GM12878 (cell line): Measurements from ENCODE around the gene MARCHF11. TPM values are rescaled to one million over a fixed set of nuclear protein-coding genes. Genes with fewer than 3 reads are reported as not detected.

Experiments
- ATAC-seq: fragments of 200-7000 bp; cut with Tn5 transposase; 3 replicates; pipeline ENCODE4 v1.9.1; 2020; ENCODE audit warnings: mild to moderate bottlenecking, moderate library complexity
- BruUV-seq: library from RNA; stranded (reverse); fragments of 400-500 nt; replicated peaks from 2 replicates; lab custom pipeline; 2021; lab: Mats Ljungman, UMichigan
- CTCF ChIA-PET: fragments of 300-600 bp; sonication (Branson Sonifier 250); formaldehyde crosslinking; extraction: SDS; loops from one replicate; lab custom pipeline; 2021; ENCODE audit warnings: inconsistent platforms; lab: Yijun Ruan, JAX
- POLR2A ChIA-PET: fragments of 350-600 bp; formaldehyde crosslinking; extraction: SDS; loops from one replicate; lab custom pipeline; 2021; ENCODE audit warnings: inconsistent platforms; lab: Charles Lee
- RAD21 ChIA-PET: fragments of 300-600 bp; sonication (Branson Sonifier 250); formaldehyde crosslinking; loops from one replicate; lab custom pipeline; 2023; ENCODE audit warnings: antibody characterized with exemption; ENCODE audit not compliant: unreplicated experiment; lab: Charles Lee
- SMC1A ChIA-PET: fragments of 300-600 bp; sonication (Branson Sonifier 250); formaldehyde crosslinking; loops from one replicate; lab custom pipeline; 2023; ENCODE audit not compliant: unreplicated experiment, uncharacterized antibody; lab: Charles Lee
- DNase-seq: peaks from one replicate; pipeline ENCODE4 v3.0.0-alpha.2; 2011; ENCODE audit warnings: low read depth, low spot score
- FAIRE-seq: peaks from 3 replicates; lab custom pipeline; 2011; peaks lifted over from hg19 to GRCh38; lab: Jason Lieb, UNC
- H2AFZ ChIP-seq: 2 replicates; pipeline ENCODE4 v1.6.0; 2011; ENCODE audit warnings: low read depth, low read length, control low read depth; ENCODE audit not compliant: control insufficient read depth
- H3K27ac ChIP-seq: 2 replicates; pipeline ENCODE4 v1.5.1; 2011; ENCODE audit warnings: control low read depth; ENCODE audit not compliant: control insufficient read depth, insufficient read depth
- H3K27me3 ChIP-seq, 2 experiments: replicated peaks in 1 of 2; 2 replicates each; pipeline versions ENCODE4 v1.6.0 to v1.6.1; 2011; ENCODE audit warnings: low read length in 1 of 2; ENCODE audit not compliant: control insufficient read depth in 2 of 2, insufficient read depth in 2 of 2
- H3K36me3 ChIP-seq, 2 experiments: 2 replicates each; pipeline ENCODE4 v1.5.1; 2011; ENCODE audit warnings: low read length in 1 of 2; ENCODE audit not compliant: control insufficient read depth in 2 of 2, insufficient read depth in 2 of 2
- H3K4me1 ChIP-seq: 2 replicates; pipeline ENCODE4 v1.6.1; 2011; ENCODE audit warnings: mild to moderate bottlenecking, low read length, moderate library complexity, mixed read lengths; ENCODE audit not compliant: control insufficient read depth, insufficient read depth
- H3K4me2 ChIP-seq: 2 replicates; pipeline ENCODE4 v1.6.0; 2011; ENCODE audit warnings: control low read depth; ENCODE audit not compliant: control insufficient read depth, insufficient read depth
- H3K4me3 ChIP-seq: fragments of 200-600 bp; sonication (generic); 2 replicates; pipeline ENCODE4 v1.5.1; 2016
- H3K79me2 ChIP-seq: 2 replicates; pipeline ENCODE4 v1.6.0; 2011; ENCODE audit warnings: low read length; ENCODE audit not compliant: control insufficient read depth, insufficient read depth
- H3K9ac ChIP-seq: 2 replicates; pipeline ENCODE4 v1.8.0; 2011; ENCODE audit warnings: low read length, control low read depth, mixed read lengths; ENCODE audit not compliant: control insufficient read depth, insufficient read depth
- H3K9me3 ChIP-seq: replicated peaks from 3 replicates; pipeline ENCODE4 v1.5.1; 2011; ENCODE audit warnings: mild to moderate bottlenecking, low read length; ENCODE audit not compliant: control insufficient read depth, insufficient read depth
- H4K20me1 ChIP-seq: 2 replicates; pipeline ENCODE4 v1.6.0; 2011; ENCODE audit not compliant: control insufficient read depth, insufficient read depth
- BCL11A ChIP-seq: IDR thresholded peaks from 2 replicates; pipeline ENCODE4 v1.6.1; 2011; ENCODE audit warnings: low read depth, low read length
- CBX3 ChIP-seq: fragments of 200-600 bp; sonication (generic); IDR thresholded peaks from 2 replicates; pipeline ENCODE4 v1.6.1; 2016; ENCODE audit warnings: low read depth, borderline replicate concordance
- CBX5 ChIP-seq: sonication (generic); IDR thresholded peaks from 2 replicates; pipeline ENCODE4 v1.6.1; 2016; ENCODE audit warnings: low read depth, moderate library complexity, mild to moderate bottlenecking, inconsistent platforms
- CHD1 ChIP-seq: IDR thresholded peaks from 2 replicates; pipeline ENCODE4 v1.6.1; 2012; ENCODE audit warnings: low read depth, low read length, improper control_type of control experiment
- CUX1 ChIP-seq: IDR thresholded peaks from 2 replicates; pipeline ENCODE4 v1.6.1; 2012; ENCODE audit warnings: improper control_type of control experiment, low read depth, low read length; ENCODE audit not compliant: insufficient replicate concordance
- HCFC1 ChIP-seq: fragments of 150-350 bp; IDR thresholded peaks from 2 replicates; pipeline ENCODE4 v1.6.1; 2014; ENCODE audit warnings: low read length
- JUND ChIP-seq: IDR thresholded peaks from 2 replicates; pipeline ENCODE4 v1.6.1; 2012; ENCODE audit warnings: low read depth, mild to moderate bottlenecking, low read length, improper control_type of control experiment, moderate library complexity
- MTA3 ChIP-seq: IDR thresholded peaks from 2 replicates; pipeline ENCODE4 v1.6.1; 2012; ENCODE audit warnings: low read length, inconsistent platforms, borderline replicate concordance
- POLR2A ChIP-seq: IDR thresholded peaks from 2 replicates; pipeline ENCODE4 v1.6.1; 2011; ENCODE audit warnings: low read depth, mild to moderate bottlenecking, low read length
- RAD51 ChIP-seq: fragments of 450-650 bp; IDR thresholded peaks from 2 replicates; pipeline ENCODE4 v1.6.1; 2016; ENCODE audit warnings: moderate library complexity, mild to moderate bottlenecking, inconsistent platforms
- RUNX3 ChIP-seq: IDR thresholded peaks from 2 replicates; pipeline ENCODE4 v1.6.1; 2012; ENCODE audit warnings: low read length, inconsistent platforms
- SMAD5 ChIP-seq: IDR thresholded peaks from 2 replicates; pipeline ENCODE4 v1.6.1; 2016; ENCODE audit warnings: antibody characterized with exemption, low read depth
- SRF ChIP-seq, 2 experiments: IDR thresholded peaks; 2 replicates each; pipeline ENCODE4 v1.6.1; 2011; ENCODE audit warnings: low read depth in 2 of 2, low read length in 2 of 2, mild to moderate bottlenecking in 1 of 2, moderate library complexity in 1 of 2
- ZNF622 ChIP-seq: fragments of 450-650 bp; IDR thresholded peaks from 2 replicates; pipeline ENCODE4 v1.6.1; 2017; ENCODE audit warnings: mild to moderate bottlenecking, inconsistent platforms
- in situ Hi-C: fragments of 300-500 bp; cut with MboI; formaldehyde crosslinking; loops from 9 replicates; pipeline ENCODE4 v1.14.3; 2018; ENCODE audit warnings: mixed read lengths
- intact Hi-C: fragments of 100-400 bp; cut with micrococcal nuclease; formaldehyde crosslinking; loops from one replicate; pipeline ENCODE4 v1.14.2; 2022; ENCODE audit not compliant: unreplicated experiment
- polyA plus RNA-seq, 11 experiments: library from polyadenylated mRNA; depleted of rRNA in 4 of 11; unstranded in 6 of 11; stranded (reverse) in 5 of 11; fragments of >200 nt; fragmentation: Nextera tagmentation in 4 of 11; fragmentation: Illumina TruSeq in 1 of 11; extraction: Ambion mirVana in 4 of 11; extraction: Trizol in 1 of 11; gene quantifications; 1 replicate in 1 of 11; 2 replicates in 10 of 11; pipeline versions ENCODE4 v1.2.1 to v1.2.3, GENCODE V29; 2011 to 2016; ENCODE audit warnings: inconsistent platforms in 2 of 11, missing spikeins in 2 of 11, low read depth in 1 of 11
- total RNA-seq, 4 experiments: library from RNA; depleted of rRNA in 3 of 4; stranded (reverse); fragments of >200 nt in 3 of 4; fragmentation: Illumina TruSeq in 1 of 4; extraction: Trizol in 1 of 4; gene quantifications; 2 replicates each; pipeline versions ENCODE4 v1.2.1 to v1.2.3, GENCODE V29; 2013 to 2021
- TF ChIP-seq, protein P1 (sequence below): fragments of 450-650 bp; IDR thresholded peaks from 2 replicates; pipeline ENCODE4 v1.6.1; 2017; ENCODE audit warnings: mild to moderate bottlenecking, moderate library complexity
- TF ChIP-seq, protein P2 (sequence below): fragments of 450-650 bp; IDR thresholded peaks from 2 replicates; pipeline ENCODE4 v1.6.1; 2018; ENCODE audit warnings: mild to moderate bottlenecking, low read depth, moderate library complexity; ENCODE audit not compliant: partially characterized antibody

Gene MARCHF11
- total and polyA plus RNA-seq, 10 of the 15 experiments (the other 5 are each of a cell fraction or from before 2014, with no cell fraction given), result 0.26 TPM; not detected in 9

- ChIA-PET CTCF (no interaction called here), POLR2A (no interaction called here), SMC1A (no interaction called here), RAD21 (no interaction called here)
- Histone ChIP-seq H4K20me1 (no peaks in the 10 kb centered on the region), H3K27me3 (no peaks in the 10 kb centered on the region), H3K36me3 (no peaks in the 10 kb centered on the region), H3K4me2 (no peak overlapping the region), H3K4me1 (no peaks in the 10 kb centered on the region), H3K9ac (no peak overlapping the region), H3K4me3 (no peak overlapping the region), H3K27ac (no peak overlapping the region), H3K79me2 (no peaks in the 10 kb centered on the region), H3K9me3 (no peaks in the 10 kb centered on the region), H2AFZ (no peak overlapping the region)
- FAIRE-seq, result no peak
- no peak for ATAC-seq
- intact Hi-C loops, result no loop called here
- no TSS peak for BruUV-seq
- in situ Hi-C loops, result no loop called here
- DNase-seq, result no peak
- TF ChIP-seq, protein P1, sequence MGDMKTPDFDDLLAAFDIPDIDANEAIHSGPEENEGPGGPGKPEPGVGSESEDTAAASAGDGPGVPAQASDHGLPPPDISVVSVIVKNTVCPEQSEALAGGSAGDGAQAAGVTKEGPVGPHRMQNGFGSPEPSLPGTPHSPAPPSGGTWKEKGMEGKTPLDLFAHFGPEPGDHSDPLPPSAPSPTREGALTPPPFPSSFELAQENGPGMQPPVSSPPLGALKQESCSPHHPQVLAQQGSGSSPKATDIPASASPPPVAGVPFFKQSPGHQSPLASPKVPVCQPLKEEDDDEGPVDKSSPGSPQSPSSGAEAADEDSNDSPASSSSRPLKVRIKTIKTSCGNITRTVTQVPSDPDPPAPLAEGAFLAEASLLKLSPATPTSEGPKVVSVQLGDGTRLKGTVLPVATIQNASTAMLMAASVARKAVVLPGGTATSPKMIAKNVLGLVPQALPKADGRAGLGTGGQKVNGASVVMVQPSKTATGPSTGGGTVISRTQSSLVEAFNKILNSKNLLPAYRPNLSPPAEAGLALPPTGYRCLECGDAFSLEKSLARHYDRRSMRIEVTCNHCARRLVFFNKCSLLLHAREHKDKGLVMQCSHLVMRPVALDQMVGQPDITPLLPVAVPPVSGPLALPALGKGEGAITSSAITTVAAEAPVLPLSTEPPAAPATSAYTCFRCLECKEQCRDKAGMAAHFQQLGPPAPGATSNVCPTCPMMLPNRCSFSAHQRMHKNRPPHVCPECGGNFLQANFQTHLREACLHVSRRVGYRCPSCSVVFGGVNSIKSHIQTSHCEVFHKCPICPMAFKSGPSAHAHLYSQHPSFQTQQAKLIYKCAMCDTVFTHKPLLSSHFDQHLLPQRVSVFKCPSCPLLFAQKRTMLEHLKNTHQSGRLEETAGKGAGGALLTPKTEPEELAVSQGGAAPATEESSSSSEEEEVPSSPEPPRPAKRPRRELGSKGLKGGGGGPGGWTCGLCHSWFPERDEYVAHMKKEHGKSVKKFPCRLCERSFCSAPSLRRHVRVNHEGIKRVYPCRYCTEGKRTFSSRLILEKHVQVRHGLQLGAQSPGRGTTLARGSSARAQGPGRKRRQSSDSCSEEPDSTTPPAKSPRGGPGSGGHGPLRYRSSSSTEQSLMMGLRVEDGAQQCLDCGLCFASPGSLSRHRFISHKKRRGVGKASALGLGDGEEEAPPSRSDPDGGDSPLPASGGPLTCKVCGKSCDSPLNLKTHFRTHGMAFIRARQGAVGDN, result no peak
- TF ChIP-seq, protein P2, sequence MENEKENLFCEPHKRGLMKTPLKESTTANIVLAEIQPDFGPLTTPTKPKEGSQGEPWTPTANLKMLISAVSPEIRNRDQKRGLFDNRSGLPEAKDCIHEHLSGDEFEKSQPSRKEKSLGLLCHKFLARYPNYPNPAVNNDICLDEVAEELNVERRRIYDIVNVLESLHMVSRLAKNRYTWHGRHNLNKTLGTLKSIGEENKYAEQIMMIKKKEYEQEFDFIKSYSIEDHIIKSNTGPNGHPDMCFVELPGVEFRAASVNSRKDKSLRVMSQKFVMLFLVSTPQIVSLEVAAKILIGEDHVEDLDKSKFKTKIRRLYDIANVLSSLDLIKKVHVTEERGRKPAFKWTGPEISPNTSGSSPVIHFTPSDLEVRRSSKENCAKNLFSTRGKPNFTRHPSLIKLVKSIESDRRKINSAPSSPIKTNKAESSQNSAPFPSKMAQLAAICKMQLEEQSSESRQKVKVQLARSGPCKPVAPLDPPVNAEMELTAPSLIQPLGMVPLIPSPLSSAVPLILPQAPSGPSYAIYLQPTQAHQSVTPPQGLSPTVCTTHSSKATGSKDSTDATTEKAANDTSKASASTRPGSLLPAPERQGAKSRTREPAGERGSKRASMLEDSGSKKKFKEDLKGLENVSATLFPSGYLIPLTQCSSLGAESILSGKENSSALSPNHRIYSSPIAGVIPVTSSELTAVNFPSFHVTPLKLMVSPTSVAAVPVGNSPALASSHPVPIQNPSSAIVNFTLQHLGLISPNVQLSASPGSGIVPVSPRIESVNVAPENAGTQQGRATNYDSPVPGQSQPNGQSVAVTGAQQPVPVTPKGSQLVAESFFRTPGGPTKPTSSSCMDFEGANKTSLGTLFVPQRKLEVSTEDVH, result no peak
- TF ChIP-seq BCL11A (no peak), HCFC1 (no peak), CHD1 (no peak), CBX5 (no peak), POLR2A (no peak), RAD51 (no peak), ZNF622 (no peak), SRF (IDR thresholded peaks at IDR 0.05; ENCODE audit: low read depth in 2 of 2, low read length in 2 of 2) (no peak), MTA3 (no peak), CUX1 (no peak), JUND (no peak), CBX3 (no peak), SMAD5 (no peak), RUNX3 (no peak)
Measured at GRCh38 chr5:16025681-16026080, 153.9 kb downstream of the MARCHF11 start.
